Breast epithelium (tissue), 3 donors: ENCODE data around the gene WRAP53.

Source experiments
- POLR2AphosphoS5 ChIP-seq, 3 donors: sonication (generic); formaldehyde crosslinking; IDR thresholded peaks; one replicate each; pipeline ENCODE4 v1.6.1; 2017; ENCODE audit warnings: antibody characterized with exemption in 3 of 3
- TF ChIP-seq, protein P1 (sequence below), 3 donors: fragments of 450-650 bp; IDR thresholded peaks; one replicate each; pipeline ENCODE4 v1.5.1; 2016 to 2017; ENCODE audit warnings: antibody characterized with exemption in 3 of 3, mild to moderate bottlenecking in 3 of 3, moderate library complexity in 3 of 3

DNA sequence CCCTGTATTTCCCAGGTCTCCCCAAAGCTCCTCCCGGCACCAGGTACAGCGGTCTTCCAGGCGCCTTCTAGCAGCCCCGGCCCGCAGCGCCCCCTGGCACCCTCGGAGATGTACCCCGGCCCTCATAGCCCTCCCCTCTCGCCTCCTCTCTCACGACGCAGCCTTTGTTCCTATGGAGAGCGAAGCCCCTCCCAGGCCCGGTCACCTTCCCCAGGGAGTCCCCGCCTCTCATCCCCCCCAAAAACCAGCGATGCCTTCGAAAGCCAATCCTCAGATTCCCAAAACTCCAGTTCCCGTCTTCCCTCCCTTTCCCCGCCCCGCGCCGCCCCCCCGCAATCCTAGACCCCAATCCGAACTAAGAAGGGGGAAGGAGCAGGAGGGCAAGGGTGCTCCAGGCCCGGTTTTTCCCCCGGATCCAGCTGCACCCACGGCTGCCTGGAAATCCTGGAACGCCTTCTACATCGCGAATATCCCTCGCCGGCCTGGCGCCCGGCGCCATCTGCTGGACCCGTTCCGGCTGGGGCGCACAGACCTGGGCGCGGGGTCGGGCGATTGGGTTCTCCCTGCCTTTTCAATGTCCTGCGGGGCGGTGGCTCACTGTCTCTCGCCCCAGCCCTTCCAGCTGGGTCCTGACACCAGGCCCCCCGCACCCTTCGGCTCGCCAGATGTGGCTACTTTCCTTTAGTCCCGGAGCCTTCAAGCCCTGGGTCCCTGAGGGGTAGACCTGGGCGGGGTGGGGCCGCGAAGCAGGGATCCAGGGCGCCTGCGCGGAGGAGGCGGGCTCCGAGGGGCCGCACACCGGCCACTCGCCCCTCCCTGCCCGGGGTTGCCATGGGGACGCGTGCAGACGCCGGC is 28.9 kb downstream of the WRAP53 start, which contains the start of gene DNAH2:
- TF ChIP-seq, protein P1, sequence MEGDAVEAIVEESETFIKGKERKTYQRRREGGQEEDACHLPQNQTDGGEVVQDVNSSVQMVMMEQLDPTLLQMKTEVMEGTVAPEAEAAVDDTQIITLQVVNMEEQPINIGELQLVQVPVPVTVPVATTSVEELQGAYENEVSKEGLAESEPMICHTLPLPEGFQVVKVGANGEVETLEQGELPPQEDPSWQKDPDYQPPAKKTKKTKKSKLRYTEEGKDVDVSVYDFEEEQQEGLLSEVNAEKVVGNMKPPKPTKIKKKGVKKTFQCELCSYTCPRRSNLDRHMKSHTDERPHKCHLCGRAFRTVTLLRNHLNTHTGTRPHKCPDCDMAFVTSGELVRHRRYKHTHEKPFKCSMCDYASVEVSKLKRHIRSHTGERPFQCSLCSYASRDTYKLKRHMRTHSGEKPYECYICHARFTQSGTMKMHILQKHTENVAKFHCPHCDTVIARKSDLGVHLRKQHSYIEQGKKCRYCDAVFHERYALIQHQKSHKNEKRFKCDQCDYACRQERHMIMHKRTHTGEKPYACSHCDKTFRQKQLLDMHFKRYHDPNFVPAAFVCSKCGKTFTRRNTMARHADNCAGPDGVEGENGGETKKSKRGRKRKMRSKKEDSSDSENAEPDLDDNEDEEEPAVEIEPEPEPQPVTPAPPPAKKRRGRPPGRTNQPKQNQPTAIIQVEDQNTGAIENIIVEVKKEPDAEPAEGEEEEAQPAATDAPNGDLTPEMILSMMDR (IDR thresholded peaks at IDR 0.05): peak in 2 of 3 donors; percentile 23 to 34
- TF ChIP-seq POLR2AphosphoS5 (IDR thresholded peaks at IDR 0.05): peak in 1 of 3 donors; percentile 18
